ENCODE measurements around the gene COL8A2.

DNA sequence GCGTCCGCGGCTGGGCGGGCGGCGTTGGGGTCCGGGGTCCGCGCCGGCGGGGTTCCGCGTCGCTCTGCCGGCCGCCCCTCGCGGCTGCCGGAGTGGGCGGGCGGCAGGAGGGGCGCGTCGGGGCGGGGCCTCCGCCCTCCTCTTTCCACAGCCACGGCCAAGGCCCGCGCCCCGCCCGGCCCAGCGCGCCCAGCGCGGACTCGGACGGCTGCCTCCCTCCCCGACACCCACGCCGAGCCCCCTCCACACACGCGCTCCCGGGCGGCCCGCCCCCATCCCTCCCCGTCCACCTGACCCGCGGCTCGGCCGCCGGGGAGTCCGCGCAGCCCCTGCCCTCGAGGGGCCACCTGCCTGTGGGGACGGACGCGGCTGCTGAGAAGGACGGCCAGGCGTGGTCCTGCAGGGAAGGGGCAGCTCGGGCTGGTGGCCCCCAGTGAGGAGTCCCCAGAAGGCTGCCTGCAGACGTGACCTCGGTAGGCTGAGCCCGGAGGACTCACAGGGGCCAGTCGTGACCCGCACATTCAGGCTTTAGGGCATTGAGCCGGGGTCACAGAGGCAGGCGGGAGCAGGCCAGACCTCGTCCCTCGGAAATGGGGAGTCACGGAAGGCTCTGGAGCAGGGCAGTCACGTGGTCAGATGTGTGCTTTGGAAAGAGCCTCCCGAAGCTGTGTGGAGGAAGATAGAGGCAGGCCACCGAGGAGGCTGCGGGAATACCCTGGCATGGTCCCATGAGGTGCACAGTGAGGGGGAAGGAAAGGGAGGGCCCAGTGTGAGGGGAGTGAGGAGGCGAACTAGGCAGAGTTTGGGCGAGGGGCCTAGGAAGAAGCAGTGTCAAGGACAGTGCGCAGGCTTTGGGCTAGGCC is at the start of gene COL8A2:
- no peak for TF ChIP-seq POLR2A (IDR thresholded peaks at IDR 0.05)
- TF ChIP-seq, protein P1, sequence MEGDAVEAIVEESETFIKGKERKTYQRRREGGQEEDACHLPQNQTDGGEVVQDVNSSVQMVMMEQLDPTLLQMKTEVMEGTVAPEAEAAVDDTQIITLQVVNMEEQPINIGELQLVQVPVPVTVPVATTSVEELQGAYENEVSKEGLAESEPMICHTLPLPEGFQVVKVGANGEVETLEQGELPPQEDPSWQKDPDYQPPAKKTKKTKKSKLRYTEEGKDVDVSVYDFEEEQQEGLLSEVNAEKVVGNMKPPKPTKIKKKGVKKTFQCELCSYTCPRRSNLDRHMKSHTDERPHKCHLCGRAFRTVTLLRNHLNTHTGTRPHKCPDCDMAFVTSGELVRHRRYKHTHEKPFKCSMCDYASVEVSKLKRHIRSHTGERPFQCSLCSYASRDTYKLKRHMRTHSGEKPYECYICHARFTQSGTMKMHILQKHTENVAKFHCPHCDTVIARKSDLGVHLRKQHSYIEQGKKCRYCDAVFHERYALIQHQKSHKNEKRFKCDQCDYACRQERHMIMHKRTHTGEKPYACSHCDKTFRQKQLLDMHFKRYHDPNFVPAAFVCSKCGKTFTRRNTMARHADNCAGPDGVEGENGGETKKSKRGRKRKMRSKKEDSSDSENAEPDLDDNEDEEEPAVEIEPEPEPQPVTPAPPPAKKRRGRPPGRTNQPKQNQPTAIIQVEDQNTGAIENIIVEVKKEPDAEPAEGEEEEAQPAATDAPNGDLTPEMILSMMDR (IDR thresholded peaks at IDR 0.05): no peak
